Choroid plexus epithelial cell (primary cell): ENCODE results near the gene CCDC66.

Experiments used
- DNase-seq: peaks from one replicate; pipeline ENCODE4 v3.0.0-alpha.2; 2010; ENCODE audit warnings: low read depth
- H3K4me3 ChIP-seq: 2 replicates; pipeline ENCODE4 v1.5.1; 2011; ENCODE audit warnings: low read depth, mild to moderate bottlenecking, control low read depth, low read length, moderate library complexity
- CTCF ChIP-seq: conservative IDR thresholded peaks from 2 replicates; pipeline ENCODE4 v1.5.1; 2011; ENCODE audit warnings: low read depth, mild to moderate bottlenecking, control low read depth, inconsistent platforms, low read length, moderate library complexity

The CCDC66 gene

GRCh38 chr3:56622381-56622780, 65.4 kb downstream of the CCDC66 start:
- DNase-seq = no peak
- no peak for TF ChIP-seq CTCF
- H3K4me3 ChIP-seq = no peak overlapping the region

GRCh38 chr3:56624725-56625124, 67.8 kb downstream of the CCDC66 start:
- peak; percentile 73 for DNase-seq
- no peak for TF ChIP-seq CTCF
- H3K4me3 ChIP-seq = no peak overlapping the region

GRCh38 chr3:56629047-56629446, 72.1 kb downstream of the CCDC66 start:
- no peak for TF ChIP-seq CTCF
- H3K4me3 ChIP-seq = no peak overlapping the region
- DNase-seq = no peak

GRCh38 chr3:56629451-56629850, 72.5 kb downstream of the CCDC66 start:
- no peak for DNase-seq
- no peak for TF ChIP-seq CTCF
- no peak overlapping the region for H3K4me3 ChIP-seq

GRCh38 chr3:56630966-56631365, 74.0 kb downstream of the CCDC66 start:
- no peak overlapping the region for H3K4me3 ChIP-seq
- no peak for DNase-seq
- no peak for TF ChIP-seq CTCF

GRCh38 chr3:56633181-56633580, 76.2 kb downstream of the CCDC66 start:
- H3K4me3 ChIP-seq = no peak overlapping the region
- no peak for DNase-seq
- no peak for TF ChIP-seq CTCF

- peak; percentile 26 for DNase-seq
- H3K4me3 ChIP-seq = no peak overlapping the region
- no peak for TF ChIP-seq CTCF
Measured at GRCh38 chr3:56633602-56634535, 76.9 kb downstream of the CCDC66 start.
